T-cell (primary cell): Measurements from ENCODE around the gene CENPO. TPM values are rescaled to one million over a fixed set of nuclear protein-coding genes. Genes with fewer than 3 reads are reported as not detected.

ENCODE experiments used
- ATAC-seq, 4 experiments: fragments of 200-7000 bp in 3 of 4; fragments of 150-1000 bp in 1 of 4; cut with Tn5 transposase; replicated peaks in 1 of 4; 1 replicate in 3 of 4; 2 replicates in 1 of 4; pipeline ENCODE4 v1.10.0; 2021; ENCODE audit warnings: moderate library complexity in 3 of 4, mild to moderate bottlenecking in 2 of 4, moderate number of reproducible peaks in 1 of 4
- CTCF ChIA-PET, 2 donors: fragments of 300-600 bp; sonication (Branson Sonifier 250); formaldehyde crosslinking; loops; one replicate each; lab custom pipeline; 2022; ENCODE audit warnings: antibody characterized with exemption in 2 of 2; lab: Charles Lee
- POLR2A ChIA-PET, 2 donors: fragments of 300-600 bp; sonication (Branson Sonifier 250); formaldehyde crosslinking; loops; one replicate each; lab custom pipeline; 2022; ENCODE audit warnings: antibody characterized with exemption in 2 of 2; lab: Charles Lee
- DNase-seq, 35 experiments: peaks; one replicate each; pipeline versions ENCODE4 v3.0.0 to v3.0.0-alpha.2; 2013 to 2023
- H3K27ac ChIP-seq: one replicate; pipeline ENCODE4 v1.5.1; 2013; ENCODE audit warnings: low read length
- H3K27me3 ChIP-seq, 2 experiments: replicated peaks in 1 of 2; 1 replicate in 1 of 2; 2 replicates in 1 of 2; pipeline versions ENCODE4 v1.6.1 to v1.7.0; 2013; ENCODE audit warnings: low read length in 1 of 2, mixed read lengths in 1 of 2; ENCODE audit not compliant: control insufficient read depth in 2 of 2, insufficient read depth in 2 of 2; ENCODE audit errors: extremely low read depth in 1 of 2
- H3K36me3 ChIP-seq, 2 donors: 1 replicate in 1 of 2; 2 replicates in 1 of 2; pipeline versions ENCODE4 v1.6.1 to v1.7.0; 2013; ENCODE audit warnings: low read length in 1 of 2; ENCODE audit not compliant: control insufficient read depth in 2 of 2, insufficient read depth in 1 of 2; ENCODE audit errors: extremely low read depth in 1 of 2
- H3K4me1 ChIP-seq, 2 experiments: 1 replicate in 1 of 2; 2 replicates in 1 of 2; pipeline versions ENCODE4 v1.6.1 to v1.7.0; 2013; ENCODE audit warnings: low read length in 2 of 2, mixed read lengths in 1 of 2; ENCODE audit not compliant: insufficient read depth in 2 of 2, control insufficient read depth in 1 of 2; ENCODE audit errors: extremely low read depth in 1 of 2
- H3K4me3 ChIP-seq, 2 donors: 1 replicate in 1 of 2; 2 replicates in 1 of 2; pipeline versions ENCODE4 v1.5.1 to v1.7.0; 2013; ENCODE audit warnings: mild to moderate bottlenecking in 2 of 2, low read length in 1 of 2, moderate library complexity in 1 of 2; ENCODE audit not compliant: control insufficient read depth in 1 of 2; ENCODE audit errors: extremely low read depth in 1 of 2
- H3K9me3 ChIP-seq: 2 replicates; pipeline ENCODE4 v1.7.0; 2013
- H3K27ac Mint-ChIP-seq, 2 donors: one replicate each; pipeline ENCODE4 v1.8.0; 2020 to 2021; ENCODE audit warnings: mild to moderate bottlenecking in 2 of 2, mixed read lengths in 2 of 2
- H3K27me3 Mint-ChIP-seq, 2 donors: one replicate each; pipeline ENCODE4 v1.8.0; 2021 to 2022; ENCODE audit warnings: mixed read lengths in 2 of 2
- H3K36me3 Mint-ChIP-seq: one replicate; pipeline ENCODE4 v1.8.0; 2021; ENCODE audit warnings: mixed read lengths
- H3K4me1 Mint-ChIP-seq, 3 donors: one replicate each; pipeline ENCODE4 v1.8.0; 2020 to 2022; ENCODE audit warnings: mixed read lengths in 3 of 3, mild to moderate bottlenecking in 1 of 3
- H3K4me3 Mint-ChIP-seq, 3 donors: one replicate each; pipeline ENCODE4 v1.8.0; 2020 to 2022; ENCODE audit warnings: mild to moderate bottlenecking in 3 of 3, mixed read lengths in 3 of 3, moderate library complexity in 3 of 3
- H3K9me3 Mint-ChIP-seq, 3 donors: one replicate each; pipeline ENCODE4 v1.8.0; 2020 to 2022; ENCODE audit warnings: mixed read lengths in 3 of 3
- WGBS: methylation state at CpG from one replicate; pipeline ENCODE4 v1.1.5; 2013; ENCODE audit warnings: missing lambda C conversion rate; ENCODE audit not compliant: insufficient coverage; 5-methylcytosine and 5-hydroxymethylcytosine counted together
- total RNA-seq, 35 experiments: library from RNA in 6 of 35; stranded (reverse) in 6 of 35; fragments of 120-200 nt in 1 of 35; gene quantifications; one replicate each; pipeline versions ENCODE4 v1.2.1 to v1.2.4 and lab custom pipeline; 2013 to 2026

The CENPO gene
- total RNA-seq, 5 donors from 2014 or later (not counting 1 experiment from before 2014, with no cell fraction given) = 4.8 to 8.4 (median 6.4) TPM

DNA sequence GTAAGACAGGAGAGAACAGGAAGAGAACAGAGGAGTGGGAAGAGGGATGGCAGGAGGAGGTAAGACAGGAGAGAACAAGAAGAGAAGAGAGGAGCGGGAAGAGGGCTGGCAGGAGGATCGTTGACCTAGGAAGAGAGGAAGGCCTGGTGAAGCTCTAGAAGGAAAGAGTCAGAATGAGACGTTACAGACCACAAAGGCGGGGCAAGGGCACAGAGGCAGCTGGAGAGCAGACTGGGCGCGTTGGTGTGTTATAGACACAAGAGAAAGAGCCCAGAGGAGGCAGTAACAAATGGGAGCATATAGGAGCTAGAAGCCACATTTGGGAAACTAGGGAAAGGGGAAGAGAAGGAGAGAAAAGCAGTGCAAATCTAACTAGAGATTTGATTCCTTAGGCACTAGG is 26.6 kb upstream of the CENPO start:
- ChIA-PET POLR2A (interaction anchor here in 1 of 2 donors (0.8 kb wide), 1 partner anchor 12 kb away, joined by 3 read pairs; no protein-coding TSS in a partner anchor), CTCF (interaction anchor here in 1 of 2 donors (0.8 kb wide), 1 partner anchor 59 kb away, joined by 3 read pairs; no protein-coding TSS in a partner anchor)
- peaks cover 0 to 2% (median 0%) of the 10 kb centered on the region in 3 donors for H3K4me1 Mint-ChIP-seq
- H3K4me3 Mint-ChIP-seq = no peak overlapping the region
- no peak for ATAC-seq
- peaks cover 14 to 57% of the 10 kb centered on the region in 2 donors for H3K36me3 ChIP-seq
- no peak for DNase-seq
- H3K4me3 ChIP-seq = no peak overlapping the region
- no peaks in the 10 kb centered on the region for H3K4me1 ChIP-seq
- H3K27me3 ChIP-seq = no peaks in the 10 kb centered on the region
- H3K9me3 ChIP-seq = no peaks in the 10 kb centered on the region
- H3K27ac Mint-ChIP-seq = peak overlapping the region; percentile 27 to 53
- H3K27me3 Mint-ChIP-seq = no peaks in the 10 kb centered on the region
- H3K27ac ChIP-seq = no peak overlapping the region
- H3K36me3 Mint-ChIP-seq = peaks cover 55% of the 10 kb centered on the region
- WGBS = 47% methylated on average over 4 of the region's 6 CpGs
- no peaks in the 10 kb centered on the region for H3K9me3 Mint-ChIP-seq

DNA sequence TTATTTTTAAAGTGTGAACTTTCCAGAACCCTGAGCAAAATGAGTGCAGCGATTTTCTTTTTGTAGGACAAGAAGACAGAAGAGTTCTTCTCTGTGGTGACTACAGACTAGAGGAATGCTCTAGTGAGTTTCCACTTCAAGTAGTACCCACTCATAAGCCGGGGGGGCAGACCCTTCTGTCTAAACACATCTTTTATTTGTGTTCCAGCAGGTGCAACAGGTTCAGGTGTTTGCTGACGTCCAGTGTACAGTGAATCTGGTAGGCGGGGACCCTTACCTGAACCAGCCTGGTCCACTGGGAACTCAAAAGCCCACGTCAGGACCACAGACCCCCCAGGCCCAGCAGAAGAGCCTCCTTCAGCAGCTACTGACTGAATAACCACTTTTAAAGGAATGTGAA is 25.2 kb upstream of the CENPO start:
- Mint-ChIP-seq H3K9me3 (no peaks in the 10 kb centered on the region), H3K27ac (no peak overlapping the region), H3K4me3 (no peak overlapping the region), H3K4me1 (peaks cover 0 to 2% (median 0%) of the 10 kb centered on the region in 3 donors), H3K36me3 (peaks cover 48% of the 10 kb centered on the region), H3K27me3 (no peaks in the 10 kb centered on the region)
- Histone ChIP-seq H3K27ac (no peak overlapping the region), H3K9me3 (no peaks in the 10 kb centered on the region), H3K4me3 (no peak overlapping the region), H3K36me3 (peaks cover 6 to 43% of the 10 kb centered on the region in 2 donors), H3K4me1 (no peaks in the 10 kb centered on the region), H3K27me3 (no peaks in the 10 kb centered on the region)
- no peak for DNase-seq
- CTCF ChIA-PET = interaction anchor here in 1 of 2 donors (0.6 kb wide), 1 partner anchor 275 kb away, joined by 3 read pairs; no protein-coding TSS in a partner anchor
- 94% methylated on average over 4 of the region's 5 CpGs for WGBS
- POLR2A ChIA-PET = interaction anchor here (0.5 to 0.6 kb wide), 2 partner anchors 48 to 291 kb away, joined by 3 read pairs; no protein-coding TSS in a partner anchor
- no peak for ATAC-seq

DNA sequence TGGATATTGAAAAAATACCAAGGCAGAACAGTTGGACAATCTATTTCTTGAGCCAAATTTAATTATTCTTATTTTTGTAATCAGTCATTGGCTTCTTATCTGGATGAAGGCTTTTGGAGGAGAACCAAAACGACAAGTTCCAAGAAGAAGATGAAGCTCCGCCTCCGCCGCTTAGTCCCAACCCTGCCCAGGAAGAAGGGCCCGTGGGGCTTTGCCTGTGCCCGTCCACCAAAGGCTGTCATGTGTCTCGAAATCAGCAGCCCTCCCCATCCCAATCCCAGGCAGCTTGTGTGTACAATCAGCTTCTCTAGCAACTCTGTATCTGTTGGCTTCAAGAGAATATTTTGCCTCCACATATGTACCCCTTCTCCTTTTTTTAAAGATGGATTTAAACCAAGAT is 24.6 kb upstream of the CENPO start:
- H3K9me3 ChIP-seq = no peaks in the 10 kb centered on the region
- no peaks in the 10 kb centered on the region for H3K4me1 ChIP-seq
- no peak overlapping the region for H3K27ac ChIP-seq
- Mint-ChIP-seq H3K27me3 (no peaks in the 10 kb centered on the region), H3K9me3 (no peaks in the 10 kb centered on the region), H3K4me3 (no peak overlapping the region), H3K4me1 (peaks cover 0 to 2% (median 0%) of the 10 kb centered on the region in 3 donors), H3K27ac (no peak overlapping the region), H3K36me3 (peaks cover 47% of the 10 kb centered on the region)
- ATAC-seq (no peak), DNase-seq (no peak)
- POLR2A ChIA-PET = interaction anchor here in 1 of 2 donors (0.6 kb wide), 1 partner anchor 48 kb away, joined by 3 read pairs; no protein-coding TSS in a partner anchor
- no peaks in the 10 kb centered on the region for H3K27me3 ChIP-seq
- no peak overlapping the region for H3K4me3 ChIP-seq
- CTCF ChIA-PET = interaction anchor here (0.6 to 0.7 kb wide), 2 partner anchors 25 to 424 kb away, joined by 7 to 13 read pairs; partner anchors contain the start of genes CENPO (in 1 of the 2) and PTRHD1 (in 1 of the 2)
- 95% methylated on average over 4 of the region's 7 CpGs for WGBS
- H3K36me3 ChIP-seq = peaks cover 6 to 41% of the 10 kb centered on the region in 2 donors

DNA sequence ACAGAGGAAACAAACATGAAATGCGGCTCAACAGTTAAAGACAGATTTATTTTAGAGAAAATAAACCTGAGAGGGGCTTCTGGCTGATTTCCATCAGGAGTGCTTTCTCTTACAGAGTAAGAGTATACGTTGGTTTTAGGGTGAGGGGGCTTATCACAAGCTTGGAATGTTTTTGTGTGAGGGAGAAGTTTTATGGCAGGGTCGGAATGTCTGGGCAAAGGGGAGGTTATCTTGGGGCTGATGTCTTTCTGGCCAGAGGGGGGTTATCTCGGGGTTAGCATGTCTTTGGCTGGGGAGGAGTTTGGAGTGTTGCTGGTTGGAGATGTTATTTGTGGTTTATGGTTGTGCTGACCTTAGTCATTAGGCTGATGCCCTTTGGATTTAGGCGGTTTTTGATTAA is 22.2 kb upstream of the CENPO start:
- Histone ChIP-seq H3K4me3 (no peak overlapping the region), H3K27me3 (no peaks in the 10 kb centered on the region), H3K27ac (no peak overlapping the region), H3K36me3 (peaks cover 6 to 30% of the 10 kb centered on the region in 2 donors), H3K9me3 (no peaks in the 10 kb centered on the region), H3K4me1 (no peaks in the 10 kb centered on the region)
- ATAC-seq (no peak), DNase-seq (no peak)
- Mint-ChIP-seq H3K36me3 (peaks cover 36% of the 10 kb centered on the region), H3K27ac (no peak overlapping the region), H3K9me3 (no peaks in the 10 kb centered on the region), H3K4me3 (no peak overlapping the region), H3K27me3 (no peaks in the 10 kb centered on the region), H3K4me1 (peaks cover 0 to 2% (median 0%) of the 10 kb centered on the region in 3 donors)
- ChIA-PET CTCF (no interaction called here), POLR2A (no interaction called here)
- WGBS = 89% methylated on average over 4 of the region's 5 CpGs

DNA sequence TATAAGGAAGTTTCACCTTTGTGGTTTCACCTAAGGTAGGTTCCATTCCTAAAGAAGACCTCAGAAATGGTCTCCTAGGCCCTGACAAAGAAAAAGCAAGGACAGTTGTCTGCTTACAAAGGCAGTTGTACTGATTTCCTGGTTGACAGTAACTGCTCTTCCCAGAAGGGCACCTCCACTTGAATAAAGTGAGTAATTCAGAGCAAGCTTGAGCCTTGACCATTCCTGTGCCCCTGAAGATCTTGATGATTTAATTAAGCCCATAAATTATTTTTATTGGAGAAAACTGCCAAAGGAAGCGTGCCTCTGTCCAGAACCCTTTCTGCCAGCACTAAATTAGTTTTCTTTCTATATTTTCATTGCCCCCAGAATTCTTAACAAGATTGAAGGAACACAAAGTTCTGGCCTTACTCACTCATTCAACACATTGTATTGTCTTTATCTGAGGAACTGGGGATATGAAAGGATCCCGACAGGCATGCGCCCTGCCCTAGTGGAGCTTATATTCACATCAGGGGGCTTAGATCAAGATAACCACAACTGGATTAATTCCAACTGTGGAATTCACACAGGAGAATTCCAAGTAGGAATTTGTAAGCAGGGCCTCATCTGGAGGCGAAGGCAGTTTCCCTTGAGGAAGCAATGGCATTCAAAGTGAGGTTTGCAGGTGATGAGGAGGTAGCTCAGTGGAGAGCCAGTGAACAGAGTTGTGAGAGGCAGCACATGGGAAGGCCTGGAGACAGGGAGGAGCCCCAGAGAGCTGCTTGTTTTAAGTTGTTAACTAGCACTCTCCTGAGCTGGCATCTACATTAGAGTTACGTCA is 21.2 kb upstream of the CENPO start:
- H3K4me1 ChIP-seq = no peaks in the 10 kb centered on the region
- Mint-ChIP-seq H3K36me3 (peaks cover 29% of the 10 kb centered on the region), H3K27me3 (no peaks in the 10 kb centered on the region), H3K4me1 (no peaks in the 10 kb centered on the region), H3K27ac (no peak overlapping the region), H3K9me3 (no peaks in the 10 kb centered on the region), H3K4me3 (no peak overlapping the region)
- WGBS = 95% methylated on average over 3 of the region's 5 CpGs
- ChIA-PET CTCF (no interaction called here), POLR2A (no interaction called here)
- no peaks in the 10 kb centered on the region for H3K27me3 ChIP-seq
- DNase-seq = no peak
- no peaks in the 10 kb centered on the region for H3K9me3 ChIP-seq
- peaks cover 6 to 30% of the 10 kb centered on the region in 2 donors for H3K36me3 ChIP-seq
- no peak overlapping the region for H3K4me3 ChIP-seq
- no peak for ATAC-seq
- no peak overlapping the region for H3K27ac ChIP-seq

DNA sequence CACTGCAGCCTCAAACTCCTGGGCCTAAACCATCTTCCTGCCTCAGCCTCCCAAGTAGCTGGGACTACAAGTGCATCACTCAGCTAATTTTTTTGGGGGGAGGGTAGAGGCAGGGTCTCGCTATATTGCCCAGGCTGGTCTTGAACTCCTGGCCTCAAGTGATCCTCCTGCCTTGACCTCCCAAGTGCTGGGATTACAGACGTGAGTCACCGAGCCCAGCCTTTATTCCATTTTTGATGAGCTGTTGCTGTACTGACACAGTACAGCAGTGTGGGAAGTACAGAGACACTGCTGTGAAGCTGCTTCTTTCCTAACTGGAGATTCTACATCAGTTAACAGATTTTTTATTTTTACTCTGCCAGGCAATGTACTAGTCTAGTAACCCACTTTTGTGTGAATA is 18.9 kb upstream of the CENPO start:
- no peak overlapping the region for H3K4me3 Mint-ChIP-seq
- Histone ChIP-seq H3K27me3 (no peaks in the 10 kb centered on the region), H3K9me3 (no peaks in the 10 kb centered on the region), H3K4me3 (no peak overlapping the region), H3K4me1 (no peaks in the 10 kb centered on the region), H3K27ac (no peak overlapping the region), H3K36me3 (peaks cover 6 to 13% of the 10 kb centered on the region in 2 donors)
- no peaks in the 10 kb centered on the region for H3K27me3 Mint-ChIP-seq
- peaks cover 16% of the 10 kb centered on the region for H3K36me3 Mint-ChIP-seq
- POLR2A ChIA-PET = no interaction called here
- no peak overlapping the region for H3K27ac Mint-ChIP-seq
- ATAC-seq (no peak), DNase-seq (no peak)
- H3K9me3 Mint-ChIP-seq = no peaks in the 10 kb centered on the region
- H3K4me1 Mint-ChIP-seq = no peaks in the 10 kb centered on the region
- WGBS = 81% methylated on average over 3 of the region's 3 CpGs
- CTCF ChIA-PET = no interaction called here
